SHP77 treated with DMSO at 0.1 percent for 48 hours (cell line): ENCODE data around the gene MOB4.
"Not testable (repeated sequence)": the region's sequence is repeated elsewhere in the genome, so short reads cannot be mapped to it uniquely, and the experiment has no call there.

Source experiments
- DNase-seq: peaks from one replicate; lab custom pipeline; 2025; lab: John Stamatoyannopoulos, UW

The MOB4 gene

GRCh38 chr2:197515739-197516392 is at the start of gene MOB4:
MOB4 (plus strand) TSS chr2:197516066; CDS start chr2:197516087, 21 bp downstream.
- peak; percentile 80 for DNase-seq

- DNase-seq = no peak
Measured at GRCh38 chr2:197472166-197472565, 43.7 kb upstream of the MOB4 start.

- no peak for DNase-seq
Measured at GRCh38 chr2:197477797-197478196, 38.1 kb upstream of the MOB4 start.

GRCh38 chr2:197480165-197481036 is 35.5 kb upstream of the MOB4 start:
- no peak for DNase-seq

- not testable (repeated sequence) for DNase-seq
Measured at GRCh38 chr2:197484248-197484647, 31.6 kb upstream of the MOB4 start.

- DNase-seq = no peak
Measured at GRCh38 chr2:197486175-197486574, 29.7 kb upstream of the MOB4 start.

- DNase-seq = no peak
Measured at GRCh38 chr2:197487385-197487784, 28.5 kb upstream of the MOB4 start.

- no peak for DNase-seq
Measured at GRCh38 chr2:197495433-197496134, 20.3 kb upstream of the MOB4 start.

GRCh38 chr2:197496695-197497094 is 19.2 kb upstream of the MOB4 start:
- DNase-seq = no peak

GRCh38 chr2:197497326-197497725 is 18.5 kb upstream of the MOB4 start:
- DNase-seq = no peak

- no peak for DNase-seq
Measured at GRCh38 chr2:197498235-197498936, 17.5 kb upstream of the MOB4 start.

GRCh38 chr2:197498937-197499593 is 16.8 kb upstream of the MOB4 start:
- no peak for DNase-seq

GRCh38 chr2:197499594-197500502 is 16.0 kb upstream of the MOB4 start, which contains the start of the genes HSPD1 and HSPE1:
HSPD1 (minus strand) TSS chr2:197499840; CDS start chr2:197498848, 992 bp downstream.
HSPE1 (plus strand) TSS chr2:197500379; CDS start chr2:197500437, 58 bp downstream.
- DNase-seq = peak; percentile 92

- no peak for DNase-seq
Measured at GRCh38 chr2:197500503-197501131, 15.2 kb upstream of the MOB4 start.

- no peak for DNase-seq
Measured at GRCh38 chr2:197502201-197502600, 13.7 kb upstream of the MOB4 start.

GRCh38 chr2:197502685-197503084 is 13.2 kb upstream of the MOB4 start:
- DNase-seq = no peak

- no peak for DNase-seq
Measured at GRCh38 chr2:197504000-197504399, 11.9 kb upstream of the MOB4 start.

GRCh38 chr2:197504512-197504911 is 11.4 kb upstream of the MOB4 start:
- DNase-seq = no peak

- DNase-seq = no peak
Measured at GRCh38 chr2:197506658-197507057, 9.2 kb upstream of the MOB4 start.

- DNase-seq = no peak
Measured at GRCh38 chr2:197513915-197514314, 2.0 kb upstream of the MOB4 start.
